Measurements from ENCODE around the gene EIF4B. TPM values are rescaled to one million over a fixed set of nuclear protein-coding genes. Genes with fewer than 3 reads are reported as not detected.

Gene EIF4B
- total and polyA plus RNA-seq, 9 of the 15 experiments (the other 6 are each of a cell fraction or from before 2014, with no cell fraction given): 138 to 669 (median 552) TPM

DNA sequence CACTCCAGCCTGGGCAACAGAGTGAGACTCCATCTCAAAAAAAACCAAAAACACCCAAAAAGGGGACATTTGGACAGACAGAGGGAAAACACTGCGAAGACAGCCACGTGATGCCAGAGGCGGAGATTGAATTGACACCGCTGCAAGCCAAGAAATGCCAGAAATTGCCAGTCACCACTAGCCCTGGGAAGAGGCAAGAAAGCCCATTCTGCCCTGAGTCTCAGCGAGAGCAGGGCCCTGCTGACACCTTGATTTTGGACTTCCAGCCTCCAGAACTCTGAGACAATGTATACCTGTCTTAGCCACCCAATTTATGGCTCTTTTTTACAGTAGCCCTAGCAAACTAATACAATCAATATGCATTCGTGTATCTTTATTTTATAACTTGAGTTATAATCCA lies 83.8 kb downstream of the EIF4B start (continued):
- TF ChIP-seq, protein P1, sequence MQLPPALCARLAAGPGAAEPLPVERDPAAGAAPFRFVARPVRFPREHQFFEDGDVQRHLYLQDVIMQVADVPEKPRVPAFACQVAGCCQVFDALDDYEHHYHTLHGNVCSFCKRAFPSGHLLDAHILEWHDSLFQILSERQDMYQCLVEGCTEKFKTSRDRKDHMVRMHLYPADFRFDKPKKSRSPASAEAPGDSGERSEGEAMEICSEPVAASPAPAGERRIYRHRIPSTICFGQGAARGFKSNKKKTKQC (CRISPR knock-in tag; IDR thresholded peaks at IDR 0.05): no peak
- TF ChIP-seq ZNF57 (CRISPR knock-in tag; IDR thresholded peaks at IDR 0.05) (no peak), ZNF764 (CRISPR knock-in tag; IDR thresholded peaks at IDR 0.05; ENCODE audit: low read depth) (no peak), LEF1 (IDR thresholded peaks at IDR 0.05) (no peak), FOXP1 (CRISPR knock-in tag; IDR thresholded peaks at IDR 0.05) (no peak), ZNF444 (CRISPR knock-in tag; IDR thresholded peaks at IDR 0.05) (no peak), KDM1A (IDR thresholded peaks at IDR 0.05) (no peak), POLR2B (IDR thresholded peaks at IDR 0.05; ENCODE audit: low read depth, partially characterized antibody) (no peak)
- TF ChIP-seq, protein P2, sequence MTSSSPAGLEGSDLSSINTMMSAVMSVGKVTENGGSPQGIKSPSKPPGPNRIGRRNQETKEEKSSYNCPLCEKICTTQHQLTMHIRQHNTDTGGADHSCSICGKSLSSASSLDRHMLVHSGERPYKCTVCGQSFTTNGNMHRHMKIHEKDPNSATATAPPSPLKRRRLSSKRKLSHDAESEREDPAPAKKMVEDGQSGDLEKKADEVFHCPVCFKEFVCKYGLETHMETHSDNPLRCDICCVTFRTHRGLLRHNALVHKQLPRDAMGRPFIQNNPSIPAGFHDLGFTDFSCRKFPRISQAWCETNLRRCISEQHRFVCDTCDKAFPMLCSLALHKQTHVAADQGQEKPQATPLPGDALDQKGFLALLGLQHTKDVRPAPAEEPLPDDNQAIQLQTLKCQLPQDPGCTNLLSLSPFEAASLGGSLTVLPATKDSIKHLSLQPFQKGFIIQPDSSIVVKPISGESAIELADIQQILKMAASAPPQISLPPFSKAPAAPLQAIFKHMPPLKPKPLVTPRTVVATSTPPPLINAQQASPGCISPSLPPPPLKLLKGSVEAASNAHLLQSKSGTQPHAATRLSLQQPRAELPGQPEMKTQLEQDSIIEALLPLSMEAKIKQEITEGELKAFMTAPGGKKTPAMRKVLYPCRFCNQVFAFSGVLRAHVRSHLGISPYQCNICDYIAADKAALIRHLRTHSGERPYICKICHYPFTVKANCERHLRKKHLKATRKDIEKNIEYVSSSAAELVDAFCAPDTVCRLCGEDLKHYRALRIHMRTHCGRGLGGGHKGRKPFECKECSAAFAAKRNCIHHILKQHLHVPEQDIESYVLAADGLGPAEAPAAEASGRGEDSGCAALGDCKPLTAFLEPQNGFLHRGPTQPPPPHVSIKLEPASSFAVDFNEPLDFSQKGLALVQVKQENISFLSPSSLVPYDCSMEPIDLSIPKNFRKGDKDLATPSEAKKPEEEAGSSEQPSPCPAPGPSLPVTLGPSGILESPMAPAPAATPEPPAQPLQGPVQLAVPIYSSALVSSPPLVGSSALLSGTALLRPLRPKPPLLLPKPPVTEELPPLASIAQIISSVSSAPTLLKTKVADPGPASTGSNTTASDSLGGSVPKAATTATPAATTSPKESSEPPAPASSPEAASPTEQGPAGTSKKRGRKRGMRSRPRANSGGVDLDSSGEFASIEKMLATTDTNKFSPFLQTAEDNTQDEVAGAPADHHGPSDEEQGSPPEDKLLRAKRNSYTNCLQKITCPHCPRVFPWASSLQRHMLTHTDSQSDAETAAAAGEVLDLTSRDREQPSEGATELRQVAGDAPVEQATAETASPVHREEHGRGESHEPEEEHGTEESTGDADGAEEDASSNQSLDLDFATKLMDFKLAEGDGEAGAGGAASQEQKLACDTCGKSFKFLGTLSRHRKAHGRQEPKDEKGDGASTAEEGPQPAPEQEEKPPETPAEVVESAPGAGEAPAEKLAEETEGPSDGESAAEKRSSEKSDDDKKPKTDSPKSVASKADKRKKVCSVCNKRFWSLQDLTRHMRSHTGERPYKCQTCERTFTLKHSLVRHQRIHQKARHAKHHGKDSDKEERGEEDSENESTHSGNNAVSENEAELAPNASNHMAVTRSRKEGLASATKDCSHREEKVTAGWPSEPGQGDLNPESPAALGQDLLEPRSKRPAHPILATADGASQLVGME (CRISPR knock-in tag; IDR thresholded peaks at IDR 0.05): no peak
- TF ChIP-seq, protein P3, sequence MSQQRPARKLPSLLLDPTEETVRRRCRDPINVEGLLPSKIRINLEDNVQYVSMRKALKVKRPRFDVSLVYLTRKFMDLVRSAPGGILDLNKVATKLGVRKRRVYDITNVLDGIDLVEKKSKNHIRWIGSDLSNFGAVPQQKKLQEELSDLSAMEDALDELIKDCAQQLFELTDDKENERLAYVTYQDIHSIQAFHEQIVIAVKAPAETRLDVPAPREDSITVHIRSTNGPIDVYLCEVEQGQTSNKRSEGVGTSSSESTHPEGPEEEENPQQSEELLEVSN (IDR thresholded peaks at IDR 0.05; ENCODE audit: borderline replicate concordance in 1 of 2, extremely low read depth in 1 of 2, insufficient read depth in 1 of 2, insufficient read length in 1 of 2, low read depth in 1 of 2, low read length in 1 of 2, poor library complexity in 1 of 2, severe bottlenecking in 1 of 2): no peak
